Spleen (tissue), 7 donors: Measurements from ENCODE around the gene PLCH1.

Experiments used
- POLR2A ChIP-seq, 3 donors: fragments of 450-650 bp; IDR thresholded peaks; one replicate each; pipeline ENCODE4 v1.5.1; 2017; ENCODE audit warnings: antibody characterized with exemption in 3 of 3, mild to moderate bottlenecking in 1 of 3
- TF ChIP-seq, protein P1 (sequence below), 11 experiments: fragments of 200-600 bp in 7 of 11; fragments of 450-650 bp in 4 of 11; sonication (generic) in 4 of 11; IDR thresholded peaks in 8 of 11; conservative IDR thresholded peaks in 3 of 11; 1 replicate in 7 of 11; 2 replicates in 4 of 11; pipeline versions ENCODE4 v1.4.0 to v1.8.0; 2016 to 2021; ENCODE audit warnings: antibody characterized with exemption in 11 of 11, inconsistent platforms in 4 of 11, mild to moderate bottlenecking in 1 of 11
- donor health status: DM: no; HTN: no; CAD: no; lungs with moderate emphysema.
- donor health status: DM: no; HTN: no; CAD: no.
- donor health status: DM: no; HTN: no; CAD: no.

DNA sequence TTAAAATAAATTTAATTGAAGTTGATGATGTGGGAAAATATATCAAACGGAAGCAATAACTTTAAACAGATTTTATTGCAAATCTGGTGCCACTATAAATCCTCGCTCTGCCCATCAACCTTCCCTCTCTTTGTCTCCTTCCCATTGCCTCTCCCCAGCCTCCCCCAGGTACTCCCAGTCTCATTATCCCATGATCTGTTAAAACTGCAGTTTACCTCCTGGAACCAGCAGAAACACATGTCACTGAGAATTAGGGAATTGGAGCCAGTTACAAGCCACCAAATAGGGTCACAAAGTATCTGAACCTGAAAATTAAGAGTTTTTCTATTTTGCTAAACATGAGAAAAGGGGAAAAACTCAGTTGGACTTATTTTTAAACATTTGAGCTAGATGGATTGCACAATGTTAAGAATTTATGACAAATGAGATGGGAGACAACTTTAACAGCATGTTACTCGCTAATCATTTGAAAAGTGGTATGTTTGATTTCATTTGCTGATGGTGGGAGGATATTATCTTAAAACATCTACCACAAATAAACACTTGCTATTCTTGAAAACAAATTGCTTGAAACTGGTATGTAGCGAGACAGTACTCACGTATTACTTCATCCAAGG is 2.4 kb downstream of the PLCH1 start:
- TF ChIP-seq, protein P1, sequence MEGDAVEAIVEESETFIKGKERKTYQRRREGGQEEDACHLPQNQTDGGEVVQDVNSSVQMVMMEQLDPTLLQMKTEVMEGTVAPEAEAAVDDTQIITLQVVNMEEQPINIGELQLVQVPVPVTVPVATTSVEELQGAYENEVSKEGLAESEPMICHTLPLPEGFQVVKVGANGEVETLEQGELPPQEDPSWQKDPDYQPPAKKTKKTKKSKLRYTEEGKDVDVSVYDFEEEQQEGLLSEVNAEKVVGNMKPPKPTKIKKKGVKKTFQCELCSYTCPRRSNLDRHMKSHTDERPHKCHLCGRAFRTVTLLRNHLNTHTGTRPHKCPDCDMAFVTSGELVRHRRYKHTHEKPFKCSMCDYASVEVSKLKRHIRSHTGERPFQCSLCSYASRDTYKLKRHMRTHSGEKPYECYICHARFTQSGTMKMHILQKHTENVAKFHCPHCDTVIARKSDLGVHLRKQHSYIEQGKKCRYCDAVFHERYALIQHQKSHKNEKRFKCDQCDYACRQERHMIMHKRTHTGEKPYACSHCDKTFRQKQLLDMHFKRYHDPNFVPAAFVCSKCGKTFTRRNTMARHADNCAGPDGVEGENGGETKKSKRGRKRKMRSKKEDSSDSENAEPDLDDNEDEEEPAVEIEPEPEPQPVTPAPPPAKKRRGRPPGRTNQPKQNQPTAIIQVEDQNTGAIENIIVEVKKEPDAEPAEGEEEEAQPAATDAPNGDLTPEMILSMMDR (IDR thresholded peaks at IDR 0.05 in 8 of 11, conservative IDR thresholded peaks at IDR 0.05 in 3 of 11), result no peak
- TF ChIP-seq POLR2A (IDR thresholded peaks at IDR 0.05), result no peak
